IPS-NIHi7 (cell line): ENCODE results near the gene CCDC24.

Experiments used
- DNase-seq: peaks from one replicate; pipeline ENCODE4 v3.0.0; 2012; ENCODE audit warnings: mixed read lengths; ENCODE audit errors: extremely low spot score

Gene CCDC24

DNA sequence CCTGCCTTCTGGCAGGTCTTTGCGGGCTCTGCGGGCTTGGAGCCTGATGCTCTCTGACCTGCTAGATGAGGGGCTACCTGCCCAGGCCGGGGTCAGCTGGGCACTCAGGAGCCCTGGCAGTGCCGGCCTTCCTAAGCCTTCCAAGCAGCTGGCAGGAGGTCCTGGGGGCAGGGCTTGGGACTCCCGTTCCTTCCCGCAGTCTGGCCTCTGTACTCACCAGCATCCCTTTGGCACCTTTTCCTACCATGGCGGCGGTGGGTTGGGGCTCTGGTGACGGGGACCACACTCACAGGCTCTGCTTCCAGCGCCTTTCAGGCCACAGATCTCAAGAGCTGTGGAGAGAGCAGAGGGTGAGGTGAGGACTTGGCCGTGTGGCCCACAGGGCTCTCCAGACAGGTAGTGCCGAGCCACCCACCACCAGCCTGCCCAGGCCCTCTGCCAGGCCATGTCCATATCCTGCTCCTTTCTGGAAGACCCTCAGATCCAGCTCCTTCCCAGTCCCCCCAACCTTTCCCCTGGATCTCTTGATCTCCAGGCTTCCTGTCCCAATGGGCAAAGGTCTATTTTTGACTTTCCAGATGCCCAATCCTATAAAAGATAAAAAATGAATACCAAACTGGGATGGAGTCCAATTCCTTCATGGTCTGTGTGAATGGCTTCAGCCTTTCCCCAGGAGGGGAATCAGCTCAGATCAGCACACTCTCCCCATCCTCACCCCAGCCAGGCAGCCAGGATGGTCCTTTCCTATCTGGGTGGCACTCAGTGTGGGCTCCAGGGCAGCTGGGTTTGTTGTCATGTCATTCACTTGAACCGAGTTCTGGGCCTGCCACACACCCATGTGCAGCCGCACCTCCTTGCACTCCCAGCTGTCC, 32.9 kb downstream of the CCDC24 start:
- no peak for DNase-seq

DNA sequence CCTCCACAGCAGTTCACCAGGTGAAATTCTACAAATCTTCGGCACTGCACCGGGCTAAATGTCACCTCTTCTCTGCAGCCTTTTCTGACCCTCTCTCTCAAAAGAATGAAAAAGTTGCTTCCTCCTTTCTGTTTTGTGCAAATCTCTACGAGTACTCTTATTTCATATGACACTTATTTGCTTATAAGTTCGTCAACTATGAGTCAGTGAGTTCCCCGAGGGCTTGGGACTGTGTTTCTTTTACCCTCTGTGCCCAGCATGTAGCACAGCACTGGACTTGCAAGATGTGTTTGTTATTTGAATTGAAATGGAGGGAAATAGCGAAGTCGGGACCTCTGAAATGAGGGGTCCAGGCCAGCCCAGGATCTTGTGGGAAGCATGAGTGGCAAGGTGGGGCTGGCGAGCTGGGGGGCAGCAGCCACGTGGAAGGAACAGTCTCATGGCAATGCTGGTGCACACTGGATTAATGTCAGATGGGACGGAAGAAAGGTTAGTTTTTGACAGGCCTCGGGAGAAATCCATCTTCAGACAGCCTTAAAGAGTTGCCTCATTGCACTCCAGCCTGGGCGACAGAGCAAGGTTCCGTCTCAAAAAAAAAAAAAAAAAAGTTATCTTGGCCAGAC, 33.6 kb downstream of the CCDC24 start:
- DNase-seq, result no peak

DNA sequence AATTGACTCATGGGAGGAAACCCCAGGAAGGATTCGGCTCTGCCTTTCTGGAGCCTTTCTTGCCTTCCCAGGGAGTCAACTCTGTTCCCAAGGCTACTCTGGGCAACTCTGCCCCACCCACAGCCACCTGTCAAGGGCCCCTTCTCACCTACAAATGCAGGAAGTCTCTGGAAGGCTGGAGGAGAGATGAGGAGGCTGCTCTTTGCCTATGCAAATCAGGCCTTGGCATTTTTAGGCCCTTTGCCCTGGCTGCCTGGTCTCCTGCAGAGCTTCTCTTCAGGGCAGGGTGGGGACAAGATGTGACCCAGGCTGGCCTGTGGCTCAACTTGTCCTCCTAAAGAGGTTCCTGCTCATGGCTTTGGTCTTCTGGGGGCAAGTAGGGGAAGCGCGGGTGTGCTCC, 34.4 kb downstream of the CCDC24 start:
- DNase-seq, result no peak

DNA sequence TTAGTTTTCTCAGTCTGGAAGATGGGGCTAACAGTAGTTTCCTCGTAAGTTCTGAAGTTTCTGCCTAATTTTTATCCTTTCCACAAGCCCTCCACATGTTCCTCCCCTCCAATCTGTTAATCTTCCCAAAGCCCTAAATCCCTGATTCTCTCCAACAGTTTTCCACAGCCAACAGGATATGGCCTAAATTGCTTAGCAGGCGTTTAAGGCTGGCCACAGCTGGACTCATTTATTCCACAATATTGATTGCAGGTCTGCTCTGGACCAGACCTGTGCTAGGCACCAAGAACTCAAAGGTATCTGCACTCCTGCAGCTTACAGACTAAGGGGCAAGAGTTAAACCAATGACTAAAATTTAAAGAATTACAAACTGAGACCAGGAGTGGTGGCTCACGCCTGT, 35.9 kb downstream of the CCDC24 start:
- DNase-seq, result no peak

DNA sequence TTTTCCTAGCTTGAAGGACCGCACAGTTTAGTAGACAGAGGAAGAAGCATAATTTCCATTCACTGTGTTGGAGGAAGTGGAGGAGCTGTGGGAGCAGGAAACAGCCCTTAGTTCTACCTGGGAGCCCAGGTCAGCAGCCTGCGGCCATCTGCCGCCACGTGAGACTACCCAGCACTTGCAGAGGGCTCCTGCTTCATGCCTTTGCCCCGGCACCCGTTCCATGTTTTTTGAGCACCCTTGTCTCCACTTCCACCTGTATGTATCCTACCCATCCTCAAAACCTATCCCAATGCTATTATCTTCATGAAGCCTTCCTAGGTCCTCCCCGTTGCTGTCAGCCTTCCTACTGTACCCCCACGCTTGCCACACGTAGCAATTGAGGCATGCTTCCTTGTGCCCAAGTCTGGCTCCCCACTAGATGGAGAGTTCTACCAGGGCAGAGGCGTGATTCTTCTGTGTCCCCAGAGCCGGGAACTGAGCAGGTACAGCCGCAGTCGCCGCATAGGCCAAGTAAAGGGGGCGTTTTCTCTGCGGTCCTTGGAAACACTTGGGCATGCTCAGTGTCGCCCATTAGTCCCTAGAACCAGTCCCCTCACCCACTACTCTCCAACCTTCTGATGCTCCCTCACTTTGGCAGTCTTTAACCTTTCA, 38.0 kb downstream of the CCDC24 start:
- DNase-seq, result peak; percentile 81

DNA sequence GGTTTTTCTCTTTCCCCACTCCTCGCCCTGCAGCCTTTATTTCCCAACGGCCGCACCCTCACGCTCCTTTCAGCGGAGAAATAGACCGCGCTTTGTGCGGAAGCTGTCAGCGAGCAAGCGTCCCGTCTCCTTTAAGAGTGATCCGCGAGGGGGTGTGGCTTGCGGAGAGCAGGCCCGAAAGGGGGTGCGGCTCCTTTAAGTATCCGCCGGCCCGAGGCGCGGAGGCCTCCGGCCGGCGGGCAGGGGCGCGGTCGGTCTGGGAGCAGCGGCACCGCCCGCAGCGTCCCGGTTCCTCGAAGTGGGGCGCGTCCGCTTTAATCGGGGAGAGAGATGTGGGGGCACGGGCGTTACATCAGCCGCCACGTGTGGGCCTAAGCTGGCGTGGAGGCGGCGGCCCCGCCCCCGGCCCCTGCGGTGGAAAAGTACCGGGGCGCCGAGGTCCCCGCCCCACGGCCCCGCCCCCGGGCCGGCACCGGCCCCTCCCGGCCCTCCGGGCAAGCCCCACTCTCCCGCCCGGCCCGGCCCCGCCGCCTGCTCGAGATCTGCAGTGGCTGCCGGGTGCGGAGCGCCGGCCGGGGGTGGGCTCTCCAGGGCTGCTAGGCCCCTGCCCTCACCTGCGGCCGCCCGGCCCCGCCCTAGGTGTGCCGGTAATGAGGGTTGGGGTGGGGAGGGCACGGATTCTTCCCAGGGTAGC, 38.7 kb downstream of the CCDC24 start:
- peak; percentile 94 for DNase-seq

DNA sequence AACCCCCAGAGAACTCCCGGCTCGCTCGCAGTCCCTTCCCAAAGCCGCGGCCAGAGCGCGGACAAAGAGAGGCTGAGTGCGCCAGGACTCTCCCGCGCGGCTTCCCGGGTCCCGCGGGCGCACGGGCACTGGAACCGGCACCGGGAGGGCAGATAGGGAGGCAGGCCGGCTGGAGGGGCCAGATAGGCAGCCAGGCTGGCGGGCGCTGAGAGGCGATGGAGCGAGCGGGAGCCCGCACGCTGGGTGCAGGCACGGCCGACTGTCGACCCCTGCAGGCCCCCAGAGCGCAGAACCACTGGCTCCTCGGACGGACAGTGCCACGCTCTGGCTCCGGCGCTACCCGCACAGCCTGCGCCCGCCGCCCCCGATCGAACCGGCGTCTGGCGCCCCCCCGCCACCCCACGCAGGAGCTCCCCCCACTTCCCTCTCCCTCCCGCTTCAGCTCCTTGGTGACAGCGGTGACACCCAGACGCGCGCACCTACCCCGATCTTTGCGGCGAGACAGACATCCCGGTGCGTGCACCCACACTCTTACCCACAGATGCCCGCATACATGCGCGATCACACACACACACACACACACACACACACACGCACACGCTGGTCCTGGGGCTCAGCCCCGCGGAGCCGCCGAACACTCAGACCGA, 39.3 kb downstream of the CCDC24 start:
- peak; percentile 61 for DNase-seq

DNA sequence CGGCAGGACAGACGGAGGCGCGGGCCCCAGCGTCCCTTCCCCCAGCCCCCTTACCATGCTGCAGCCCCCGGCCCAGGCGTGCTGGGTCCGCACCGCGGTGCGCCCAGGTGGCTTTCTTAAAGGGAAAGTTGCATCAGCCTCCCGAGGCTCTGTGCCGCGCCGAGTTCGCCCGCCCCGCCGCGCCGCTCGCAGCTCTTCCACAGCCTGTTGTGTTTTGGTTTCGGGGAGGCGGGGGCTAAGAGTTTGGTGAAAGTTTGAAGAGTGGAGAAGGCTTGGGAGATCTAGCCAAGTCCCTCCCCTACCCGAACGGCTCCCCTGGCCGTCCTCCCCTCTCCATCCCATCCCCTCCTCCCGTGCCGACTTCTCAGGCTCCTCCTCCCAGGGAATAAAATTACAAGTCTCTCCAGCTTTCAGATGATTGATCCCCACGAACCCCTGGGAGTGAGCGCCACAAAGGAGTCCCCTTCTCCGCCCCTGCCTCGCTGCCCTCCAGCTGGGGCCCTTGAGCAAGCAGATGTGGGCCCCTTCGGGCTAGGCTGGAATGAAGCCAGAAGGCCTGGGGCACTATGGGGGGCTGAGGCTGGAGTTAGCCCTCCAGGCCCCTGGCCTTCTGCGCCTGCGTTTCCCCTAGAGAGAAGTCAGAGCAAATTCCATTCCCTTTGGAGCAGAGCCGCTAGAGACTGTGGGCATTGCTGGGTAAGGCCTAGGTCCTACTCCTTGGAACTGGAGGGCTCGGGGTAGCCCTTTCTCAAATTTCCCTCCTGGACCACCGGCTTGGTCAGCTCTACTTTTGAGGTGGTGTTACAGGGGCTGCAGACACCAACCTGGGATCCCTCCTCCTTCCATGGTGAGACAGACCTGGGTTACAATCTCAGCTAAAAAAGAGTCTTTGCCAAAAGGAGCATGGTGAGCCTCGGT, 40.1 kb downstream of the CCDC24 start, which contains the start of gene SLC6A9:
SLC6A9 (minus strand) TSS at position 211 of the 918 bp plus-strand sequence. CDS start 7,185 bp downstream, outside the sequence.
- peak; percentile 69 for DNase-seq

DNA sequence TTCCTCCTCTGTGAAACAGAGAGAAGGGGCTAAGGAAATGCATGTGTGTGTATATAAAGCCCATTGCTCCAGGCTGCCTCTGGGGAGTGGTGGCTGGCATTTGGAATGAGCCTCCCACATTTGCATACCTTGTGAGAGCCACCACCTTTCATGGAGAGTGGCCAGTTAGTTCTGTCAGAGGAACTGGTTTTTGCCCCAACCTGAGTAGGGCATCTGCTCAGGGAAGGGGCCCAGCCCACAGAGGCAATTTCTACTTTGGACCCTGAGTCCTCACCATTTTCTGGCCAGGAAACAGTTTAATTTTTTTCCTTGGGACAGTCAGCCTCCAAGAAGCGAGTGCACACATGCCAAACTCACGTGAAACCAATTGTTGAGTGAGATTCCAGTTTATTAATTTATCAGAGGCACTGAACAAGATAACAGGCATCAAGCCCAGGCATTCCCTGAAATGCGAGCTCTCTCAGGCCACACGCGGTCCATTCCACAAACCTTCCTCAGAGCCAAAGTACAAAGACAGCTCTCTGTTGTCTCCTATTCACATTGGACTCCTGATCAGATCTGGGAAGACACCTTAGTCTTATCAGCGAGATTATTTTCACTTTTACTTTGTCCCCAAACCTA, 40.9 kb downstream of the CCDC24 start:
- DNase-seq, result no peak

DNA sequence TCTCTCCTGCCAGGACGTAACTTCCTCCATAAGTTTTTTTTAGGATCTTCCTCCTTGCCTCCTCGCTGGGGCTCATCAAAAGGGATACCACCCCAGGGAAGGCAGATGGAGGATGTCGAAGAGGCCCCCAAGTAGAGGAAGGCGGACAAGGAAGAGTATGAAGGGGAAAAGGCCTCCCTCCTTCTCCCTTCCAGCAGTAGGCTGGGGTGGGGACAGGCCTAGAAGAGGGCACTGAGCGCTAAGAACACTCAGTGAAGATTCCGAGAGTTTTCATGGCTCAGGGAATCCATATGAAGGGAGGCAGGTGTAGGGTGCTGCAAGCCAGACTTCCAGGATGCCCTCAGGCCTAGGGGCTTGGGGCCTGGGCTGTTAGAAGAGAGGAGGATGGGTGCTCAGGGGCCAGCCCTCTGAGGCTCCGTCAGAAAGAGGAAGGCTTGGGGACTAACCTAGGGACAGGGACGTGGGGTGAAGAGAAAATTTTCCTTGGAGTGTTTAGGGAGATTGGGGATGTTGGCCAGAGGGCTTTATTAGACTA, 41.7 kb downstream of the CCDC24 start:
- no peak for DNase-seq

DNA sequence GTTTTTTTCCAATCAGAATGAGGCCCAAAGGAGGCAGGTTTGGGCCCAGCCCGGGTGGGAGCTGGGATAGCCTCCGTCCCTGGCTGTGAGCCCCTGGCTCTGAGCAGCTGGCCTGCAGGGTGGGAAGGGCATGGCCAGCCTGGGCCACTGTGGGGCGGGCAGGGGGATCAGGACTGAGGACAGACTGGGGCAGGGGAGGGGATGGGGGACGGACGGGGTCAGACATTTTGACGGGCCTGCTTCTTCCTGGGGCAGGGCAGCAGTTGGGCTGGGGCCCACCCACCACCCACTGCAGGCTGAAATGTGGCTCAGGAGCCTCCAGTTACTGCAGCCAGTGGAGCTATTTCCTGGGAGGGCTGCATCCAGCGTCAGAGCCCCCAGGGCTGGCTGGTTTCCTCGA, 42.4 kb downstream of the CCDC24 start:
- DNase-seq, result no peak

DNA sequence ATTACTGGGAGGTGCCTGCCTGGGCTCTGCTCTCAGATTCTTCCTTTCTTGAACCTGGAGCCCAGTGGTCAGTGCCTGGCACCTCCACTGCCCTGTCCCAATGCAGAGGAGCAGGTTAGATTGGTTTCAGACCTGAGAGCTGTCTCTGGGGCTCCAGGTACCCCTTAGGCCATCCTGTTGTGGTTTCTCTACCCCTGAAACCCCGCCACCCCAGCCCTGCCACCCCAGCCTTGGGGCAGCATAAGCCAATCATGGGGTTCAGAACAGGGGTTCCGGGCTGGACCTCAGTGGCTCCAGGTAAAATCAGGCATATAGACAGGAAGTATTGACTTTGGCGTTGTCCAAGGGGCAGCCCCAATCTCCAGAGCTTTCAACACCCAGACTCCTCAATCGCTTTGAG, 43.0 kb downstream of the CCDC24 start:
- no peak for DNase-seq

DNA sequence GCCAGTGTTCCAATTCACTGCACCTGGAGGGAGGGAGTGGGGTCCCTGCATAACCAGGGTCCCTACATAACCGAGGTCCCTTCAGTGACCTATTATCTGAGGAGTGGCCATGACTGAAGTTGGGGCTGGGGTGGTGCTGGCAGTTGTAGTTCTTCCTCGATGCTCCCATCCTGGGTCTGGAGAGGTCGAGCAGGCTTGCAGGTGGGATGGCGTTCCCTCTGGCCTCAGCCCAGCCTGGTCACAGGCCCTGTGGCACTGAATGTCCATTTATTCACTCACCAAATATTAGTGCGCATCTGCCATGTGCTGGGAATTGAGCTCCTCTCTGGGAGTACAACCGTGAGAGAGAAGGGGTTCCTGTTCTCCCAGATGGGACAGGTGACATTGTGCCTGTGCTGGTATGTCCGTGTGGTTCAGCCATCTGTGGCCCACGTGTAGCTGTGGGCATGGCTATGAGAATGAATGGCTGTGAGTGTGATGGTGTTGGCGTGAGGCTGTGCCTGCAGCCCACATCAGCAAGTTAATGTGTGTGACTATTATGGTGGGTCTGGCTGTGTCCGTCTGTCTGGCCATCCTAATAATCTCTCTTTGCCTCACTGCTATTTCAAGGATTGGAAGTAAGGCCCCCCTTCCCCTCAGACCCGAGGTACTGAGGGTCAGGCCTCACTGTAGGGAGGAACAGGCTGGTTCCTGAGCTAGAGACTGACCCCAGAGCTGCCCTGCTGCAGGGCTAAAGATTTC, 43.7 kb downstream of the CCDC24 start:
- DNase-seq, result no peak

DNA sequence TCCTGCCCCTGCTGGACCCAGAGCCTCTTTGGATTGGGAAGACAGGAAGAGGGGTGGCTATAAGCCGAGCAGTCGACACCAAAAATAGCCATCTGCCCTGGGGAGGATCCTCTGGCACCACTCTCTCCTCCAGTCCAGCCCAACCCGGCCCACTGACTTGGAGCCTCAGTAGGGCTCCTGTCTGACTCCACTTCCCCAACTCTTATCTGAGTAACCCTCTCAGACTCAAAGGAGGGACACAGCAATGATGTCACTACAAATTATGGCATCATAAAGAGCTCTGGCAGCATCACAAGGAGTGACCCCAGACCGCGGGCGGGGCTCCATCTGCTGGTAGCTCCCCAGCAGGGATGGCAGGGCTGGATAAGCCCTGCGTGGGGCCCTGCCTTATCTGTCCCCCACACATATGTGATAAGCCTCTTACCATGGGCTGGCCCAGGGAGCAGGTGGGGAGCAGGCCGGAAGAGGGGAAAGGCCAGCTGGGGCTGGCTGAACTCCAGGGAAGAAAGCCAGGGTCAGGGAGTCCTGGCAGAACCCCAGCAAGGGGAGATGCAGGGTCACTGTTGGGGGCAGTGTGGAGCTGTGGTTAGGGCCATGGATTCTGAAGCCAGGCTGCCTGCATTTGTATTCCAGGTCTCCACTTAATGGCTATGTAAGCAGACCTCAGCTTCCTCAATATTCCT, 44.5 kb downstream of the CCDC24 start:
- no peak for DNase-seq

DNA sequence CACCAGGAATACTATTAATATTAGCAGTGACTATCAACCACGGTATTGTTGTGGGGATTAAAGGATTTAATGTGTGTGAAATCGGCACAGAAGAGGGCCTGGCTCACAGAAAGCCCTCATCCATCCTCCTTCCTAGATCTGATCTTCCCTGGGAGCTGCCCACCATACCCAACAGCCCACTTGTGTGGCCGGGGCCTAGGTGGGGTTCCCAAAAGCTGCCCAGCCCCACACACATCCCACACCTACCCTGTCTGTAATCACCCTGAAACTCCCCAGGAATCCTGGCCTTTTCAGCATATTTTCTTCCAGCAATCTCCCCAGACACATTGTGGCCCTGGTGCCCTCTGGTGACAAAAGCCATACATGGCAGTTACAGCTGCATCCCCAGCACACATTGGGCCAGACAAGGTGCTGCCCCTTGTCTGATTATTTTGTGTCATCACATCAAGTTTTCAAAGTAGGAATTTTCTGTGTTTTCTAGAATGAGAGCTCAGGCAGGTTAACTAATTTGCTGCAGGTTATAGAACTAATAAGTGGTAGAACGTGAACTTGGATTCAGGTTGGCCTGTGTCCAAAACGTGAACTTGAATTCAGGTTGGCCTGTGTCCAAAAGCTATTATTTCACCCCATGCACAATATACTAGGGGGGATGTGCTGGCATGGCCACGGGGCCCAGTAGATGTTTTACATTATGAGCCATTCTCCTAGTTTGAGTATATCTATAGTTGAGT, 45.2 kb downstream of the CCDC24 start:
- DNase-seq, result peak; percentile 68

DNA sequence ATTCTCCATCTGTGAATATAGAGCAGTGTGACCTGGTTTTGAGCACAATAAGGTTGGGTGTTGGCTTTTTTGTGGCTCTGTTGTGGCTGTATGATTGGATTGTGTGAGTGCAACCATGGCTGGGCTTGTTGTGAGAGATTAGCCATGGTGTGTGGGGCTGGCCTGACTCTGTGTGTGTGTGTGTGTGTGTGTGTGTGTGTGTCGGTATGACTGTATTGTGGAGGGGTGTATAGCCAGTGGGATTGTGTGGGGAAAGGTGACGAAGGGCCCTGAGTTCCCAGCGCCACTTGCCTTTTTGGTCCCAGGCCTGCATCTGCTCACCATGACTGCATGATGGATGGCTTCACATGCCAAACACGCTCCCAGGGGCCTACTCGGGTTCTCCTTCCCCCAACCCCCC, 45.8 kb downstream of the CCDC24 start:
- no peak for DNase-seq

DNA sequence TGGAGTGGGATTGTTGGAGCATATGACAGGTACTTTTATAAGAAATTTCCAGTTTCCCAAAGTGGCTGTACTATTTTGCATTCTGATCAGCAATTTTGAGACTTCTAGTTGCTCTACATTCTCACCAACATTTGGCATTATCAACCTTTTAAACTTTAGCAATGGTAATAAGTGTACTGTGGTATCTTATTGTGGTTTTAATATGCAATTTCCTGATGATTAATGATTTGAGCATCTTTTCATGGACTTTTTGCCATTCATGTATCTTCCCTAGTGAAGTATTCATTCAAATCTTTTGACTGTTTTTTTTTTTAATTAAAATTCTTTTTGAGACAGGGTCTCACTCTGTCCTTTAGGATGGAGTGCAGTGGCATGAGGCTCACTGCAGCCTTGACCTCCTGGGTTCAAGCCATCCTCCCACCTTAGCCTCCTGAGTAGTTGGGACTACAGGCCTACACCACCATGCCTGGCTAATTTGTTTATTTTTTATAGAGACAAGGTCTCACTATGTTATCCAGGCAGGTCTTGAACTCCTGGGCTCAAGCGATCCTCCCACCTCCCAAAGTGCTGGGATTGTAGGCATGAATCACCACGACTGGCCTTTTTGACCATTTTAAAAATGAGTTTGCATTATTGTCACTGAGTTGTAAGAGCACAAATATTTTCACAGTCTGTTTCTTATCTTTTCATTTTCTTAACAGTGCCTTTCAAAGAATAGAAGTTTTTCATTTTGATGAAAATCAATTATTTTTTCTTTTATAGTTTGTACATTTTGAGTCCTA, 47.7 kb downstream of the CCDC24 start:
- DNase-seq, result no peak
